WTC11 (cell line): Measurements from ENCODE around the gene EEF1A1. TPM values are rescaled to one million over a fixed set of nuclear protein-coding genes. Genes with fewer than 3 reads are reported as not detected.

Experiments
- CREM ChIP-seq: sonication (generic); formaldehyde crosslinking; IDR thresholded peaks from 2 replicates; pipeline ENCODE4 v1.8.1; 2022; ENCODE audit warnings: mild to moderate bottlenecking, missing genetic modification reagents, moderate library complexity
- GABPB1 ChIP-seq: sonication (generic); formaldehyde crosslinking; IDR thresholded peaks from 2 replicates; pipeline ENCODE4 v1.8.1; 2023; ENCODE audit warnings: mild to moderate bottlenecking, missing genetic modification reagents
- JAZF1 ChIP-seq: fragments of 250-450 bp; sonication (Bioruptor Pico); IDR thresholded peaks from 2 replicates; pipeline ENCODE4 v1.9.0; 2021; ENCODE audit warnings: moderate library complexity, mild to moderate bottlenecking, inconsistent platforms
- MXD4 ChIP-seq: fragments of 250-450 bp; sonication (Bioruptor Pico); IDR thresholded peaks from 2 replicates; pipeline ENCODE4 v1.8.0; 2021; ENCODE audit warnings: mild to moderate bottlenecking, moderate library complexity, borderline replicate concordance
- NR2C2 ChIP-seq: sonication (generic); formaldehyde crosslinking; IDR thresholded peaks from 2 replicates; pipeline ENCODE4 v1.8.0; 2022; ENCODE audit warnings: mild to moderate bottlenecking, missing genetic modification reagents
- SMAD3 ChIP-seq: sonication (generic); formaldehyde crosslinking; IDR thresholded peaks from 2 replicates; pipeline ENCODE4 v1.8.0; 2022; ENCODE audit warnings: missing genetic modification reagents, mild to moderate bottlenecking, borderline replicate concordance
- SMAD4 ChIP-seq: sonication (generic); formaldehyde crosslinking; IDR thresholded peaks from 2 replicates; pipeline ENCODE4 v1.8.0; 2022; ENCODE audit warnings: mild to moderate bottlenecking, missing genetic modification reagents
- TEAD1 ChIP-seq: sonication (generic); formaldehyde crosslinking; IDR thresholded peaks from 2 replicates; pipeline ENCODE4 v1.8.0; 2022; ENCODE audit warnings: mild to moderate bottlenecking, missing genetic modification reagents
- ZNF219 ChIP-seq: sonication (generic); formaldehyde crosslinking; IDR thresholded peaks from 2 replicates; pipeline ENCODE4 v1.8.0; 2023; ENCODE audit warnings: missing genetic modification reagents, mild to moderate bottlenecking, borderline replicate concordance
- total RNA-seq: library from RNA; stranded (reverse); gene quantifications from 3 replicates; pipeline ENCODE4 v1.2.3, GENCODE V29; 2021
- TF ChIP-seq, protein P1 (sequence below): fragments of 250-450 bp; sonication (Bioruptor Pico); IDR thresholded peaks from 2 replicates; pipeline ENCODE4 v1.9.0; 2021; ENCODE audit warnings: mild to moderate bottlenecking
- TF ChIP-seq, protein P2 (sequence below): sonication (generic); formaldehyde crosslinking; conservative IDR thresholded peaks from 2 replicates; pipeline ENCODE4 v1.8.1; 2022; ENCODE audit warnings: mild to moderate bottlenecking, missing genetic modification reagents
- TF ChIP-seq, protein P3 (sequence below): fragments of 250-450 bp; sonication (Bioruptor Pico); IDR thresholded peaks from 2 replicates; pipeline ENCODE4 v1.9.0; 2021; ENCODE audit warnings: moderate library complexity, mild to moderate bottlenecking, inconsistent platforms, borderline replicate concordance
- TF ChIP-seq, protein P4 (sequence below): sonication (generic); formaldehyde crosslinking; IDR thresholded peaks from 2 replicates; pipeline ENCODE4 v1.8.0; 2022; ENCODE audit warnings: mild to moderate bottlenecking, missing genetic modification reagents
- TF ChIP-seq, protein P5 (sequence below): sonication (generic); formaldehyde crosslinking; conservative IDR thresholded peaks from 2 replicates; pipeline ENCODE4 v1.8.1; 2023; ENCODE audit warnings: mild to moderate bottlenecking, low read depth, missing genetic modification reagents, moderate library complexity
- TF ChIP-seq, protein P6 (sequence below): sonication (generic); formaldehyde crosslinking; IDR thresholded peaks from 2 replicates; pipeline ENCODE4 v1.8.1; 2023; ENCODE audit warnings: mild to moderate bottlenecking, missing genetic modification reagents, borderline replicate concordance

The EEF1A1 gene
- total RNA-seq, 1 experiment from 2014 or later = 11,564 TPM

DNA sequence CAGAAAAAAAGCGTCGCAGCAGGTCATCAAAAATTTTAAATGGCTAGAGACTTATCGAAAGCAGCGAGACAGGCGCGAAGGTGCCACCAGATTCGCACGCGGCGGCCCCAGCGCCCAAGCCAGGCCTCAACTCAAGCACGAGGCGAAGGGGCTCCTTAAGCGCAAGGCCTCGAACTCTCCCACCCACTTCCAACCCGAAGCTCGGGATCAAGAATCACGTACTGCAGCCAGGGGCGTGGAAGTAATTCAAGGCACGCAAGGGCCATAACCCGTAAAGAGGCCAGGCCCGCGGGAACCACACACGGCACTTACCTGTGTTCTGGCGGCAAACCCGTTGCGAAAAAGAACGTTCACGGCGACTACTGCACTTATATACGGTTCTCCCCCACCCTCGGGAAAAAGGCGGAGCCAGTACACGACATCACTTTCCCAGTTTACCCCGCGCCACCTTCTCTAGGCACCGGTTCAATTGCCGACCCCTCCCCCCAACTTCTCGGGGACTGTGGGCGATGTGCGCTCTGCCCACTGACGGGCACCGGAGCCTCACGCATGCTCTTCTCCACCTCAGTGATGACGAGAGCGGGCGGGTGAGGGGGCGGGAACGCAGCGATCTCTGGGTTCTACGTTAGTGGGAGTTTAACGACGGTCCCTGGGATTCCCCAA lies at the start of gene EEF1A1 (continued):
- TF ChIP-seq, protein P1, sequence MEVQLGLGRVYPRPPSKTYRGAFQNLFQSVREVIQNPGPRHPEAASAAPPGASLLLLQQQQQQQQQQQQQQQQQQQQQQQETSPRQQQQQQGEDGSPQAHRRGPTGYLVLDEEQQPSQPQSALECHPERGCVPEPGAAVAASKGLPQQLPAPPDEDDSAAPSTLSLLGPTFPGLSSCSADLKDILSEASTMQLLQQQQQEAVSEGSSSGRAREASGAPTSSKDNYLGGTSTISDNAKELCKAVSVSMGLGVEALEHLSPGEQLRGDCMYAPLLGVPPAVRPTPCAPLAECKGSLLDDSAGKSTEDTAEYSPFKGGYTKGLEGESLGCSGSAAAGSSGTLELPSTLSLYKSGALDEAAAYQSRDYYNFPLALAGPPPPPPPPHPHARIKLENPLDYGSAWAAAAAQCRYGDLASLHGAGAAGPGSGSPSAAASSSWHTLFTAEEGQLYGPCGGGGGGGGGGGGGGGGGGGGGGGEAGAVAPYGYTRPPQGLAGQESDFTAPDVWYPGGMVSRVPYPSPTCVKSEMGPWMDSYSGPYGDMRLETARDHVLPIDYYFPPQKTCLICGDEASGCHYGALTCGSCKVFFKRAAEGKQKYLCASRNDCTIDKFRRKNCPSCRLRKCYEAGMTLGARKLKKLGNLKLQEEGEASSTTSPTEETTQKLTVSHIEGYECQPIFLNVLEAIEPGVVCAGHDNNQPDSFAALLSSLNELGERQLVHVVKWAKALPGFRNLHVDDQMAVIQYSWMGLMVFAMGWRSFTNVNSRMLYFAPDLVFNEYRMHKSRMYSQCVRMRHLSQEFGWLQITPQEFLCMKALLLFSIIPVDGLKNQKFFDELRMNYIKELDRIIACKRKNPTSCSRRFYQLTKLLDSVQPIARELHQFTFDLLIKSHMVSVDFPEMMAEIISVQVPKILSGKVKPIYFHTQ (CRISPR knock-in tag) = no peak; the same call in 1 of the 2 replicates
- TF ChIP-seq MXD4 (no peak), JAZF1 (CRISPR knock-in tag) (peak; percentile 64; the same call in 1 of the 2 replicates), TEAD1 (CRISPR knock-in tag) (peak; percentile 94), CREM (peak; percentile 84), GABPB1 (CRISPR knock-in tag) (peak; percentile 47), SMAD3 (CRISPR knock-in tag) (no peak; the same call in none of the 2 replicates), ZNF219 (peak; percentile 72; the same call in 1 of the 2 replicates), NR2C2 (CRISPR knock-in tag) (0 out of 2 replicates have a peak, but pooled peaks have one; percentile 11), SMAD4 (CRISPR knock-in tag) (0 out of 2 replicates have a peak, but pooled peaks have one; percentile 74)
- TF ChIP-seq, protein P2, sequence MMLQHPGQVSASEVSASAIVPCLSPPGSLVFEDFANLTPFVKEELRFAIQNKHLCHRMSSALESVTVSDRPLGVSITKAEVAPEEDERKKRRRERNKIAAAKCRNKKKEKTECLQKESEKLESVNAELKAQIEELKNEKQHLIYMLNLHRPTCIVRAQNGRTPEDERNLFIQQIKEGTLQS (CRISPR knock-in tag) = no peak; the same call in 1 of the 2 replicates
- TF ChIP-seq, protein P3, sequence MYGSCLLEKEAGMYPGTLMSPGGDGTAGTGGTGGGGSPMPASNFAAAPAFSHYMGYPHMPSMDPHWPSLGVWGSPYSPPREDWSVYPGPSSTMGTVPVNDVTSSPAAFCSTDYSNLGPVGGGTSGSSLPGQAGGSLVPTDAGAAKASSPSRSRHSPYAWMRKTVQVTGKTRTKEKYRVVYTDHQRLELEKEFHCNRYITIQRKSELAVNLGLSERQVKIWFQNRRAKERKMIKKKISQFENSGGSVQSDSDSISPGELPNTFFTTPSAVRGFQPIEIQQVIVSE = no peak
- TF ChIP-seq, protein P4, sequence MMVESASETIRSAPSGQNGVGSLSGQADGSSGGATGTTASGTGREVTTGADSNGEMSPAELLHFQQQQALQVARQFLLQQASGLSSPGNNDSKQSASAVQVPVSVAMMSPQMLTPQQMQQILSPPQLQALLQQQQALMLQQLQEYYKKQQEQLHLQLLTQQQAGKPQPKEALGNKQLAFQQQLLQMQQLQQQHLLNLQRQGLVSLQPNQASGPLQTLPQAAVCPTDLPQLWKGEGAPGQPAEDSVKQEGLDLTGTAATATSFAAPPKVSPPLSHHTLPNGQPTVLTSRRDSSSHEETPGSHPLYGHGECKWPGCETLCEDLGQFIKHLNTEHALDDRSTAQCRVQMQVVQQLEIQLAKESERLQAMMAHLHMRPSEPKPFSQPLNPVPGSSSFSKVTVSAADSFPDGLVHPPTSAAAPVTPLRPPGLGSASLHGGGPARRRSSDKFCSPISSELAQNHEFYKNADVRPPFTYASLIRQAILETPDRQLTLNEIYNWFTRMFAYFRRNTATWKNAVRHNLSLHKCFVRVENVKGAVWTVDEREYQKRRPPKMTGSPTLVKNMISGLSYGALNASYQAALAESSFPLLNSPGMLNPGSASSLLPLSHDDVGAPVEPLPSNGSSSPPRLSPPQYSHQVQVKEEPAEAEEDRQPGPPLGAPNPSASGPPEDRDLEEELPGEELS (CRISPR knock-in tag) = peak; percentile 85
- TF ChIP-seq, protein P5, sequence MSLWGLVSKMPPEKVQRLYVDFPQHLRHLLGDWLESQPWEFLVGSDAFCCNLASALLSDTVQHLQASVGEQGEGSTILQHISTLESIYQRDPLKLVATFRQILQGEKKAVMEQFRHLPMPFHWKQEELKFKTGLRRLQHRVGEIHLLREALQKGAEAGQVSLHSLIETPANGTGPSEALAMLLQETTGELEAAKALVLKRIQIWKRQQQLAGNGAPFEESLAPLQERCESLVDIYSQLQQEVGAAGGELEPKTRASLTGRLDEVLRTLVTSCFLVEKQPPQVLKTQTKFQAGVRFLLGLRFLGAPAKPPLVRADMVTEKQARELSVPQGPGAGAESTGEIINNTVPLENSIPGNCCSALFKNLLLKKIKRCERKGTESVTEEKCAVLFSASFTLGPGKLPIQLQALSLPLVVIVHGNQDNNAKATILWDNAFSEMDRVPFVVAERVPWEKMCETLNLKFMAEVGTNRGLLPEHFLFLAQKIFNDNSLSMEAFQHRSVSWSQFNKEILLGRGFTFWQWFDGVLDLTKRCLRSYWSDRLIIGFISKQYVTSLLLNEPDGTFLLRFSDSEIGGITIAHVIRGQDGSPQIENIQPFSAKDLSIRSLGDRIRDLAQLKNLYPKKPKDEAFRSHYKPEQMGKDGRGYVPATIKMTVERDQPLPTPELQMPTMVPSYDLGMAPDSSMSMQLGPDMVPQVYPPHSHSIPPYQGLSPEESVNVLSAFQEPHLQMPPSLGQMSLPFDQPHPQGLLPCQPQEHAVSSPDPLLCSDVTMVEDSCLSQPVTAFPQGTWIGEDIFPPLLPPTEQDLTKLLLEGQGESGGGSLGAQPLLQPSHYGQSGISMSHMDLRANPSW (CRISPR knock-in tag) = no peak
- TF ChIP-seq, protein P6, sequence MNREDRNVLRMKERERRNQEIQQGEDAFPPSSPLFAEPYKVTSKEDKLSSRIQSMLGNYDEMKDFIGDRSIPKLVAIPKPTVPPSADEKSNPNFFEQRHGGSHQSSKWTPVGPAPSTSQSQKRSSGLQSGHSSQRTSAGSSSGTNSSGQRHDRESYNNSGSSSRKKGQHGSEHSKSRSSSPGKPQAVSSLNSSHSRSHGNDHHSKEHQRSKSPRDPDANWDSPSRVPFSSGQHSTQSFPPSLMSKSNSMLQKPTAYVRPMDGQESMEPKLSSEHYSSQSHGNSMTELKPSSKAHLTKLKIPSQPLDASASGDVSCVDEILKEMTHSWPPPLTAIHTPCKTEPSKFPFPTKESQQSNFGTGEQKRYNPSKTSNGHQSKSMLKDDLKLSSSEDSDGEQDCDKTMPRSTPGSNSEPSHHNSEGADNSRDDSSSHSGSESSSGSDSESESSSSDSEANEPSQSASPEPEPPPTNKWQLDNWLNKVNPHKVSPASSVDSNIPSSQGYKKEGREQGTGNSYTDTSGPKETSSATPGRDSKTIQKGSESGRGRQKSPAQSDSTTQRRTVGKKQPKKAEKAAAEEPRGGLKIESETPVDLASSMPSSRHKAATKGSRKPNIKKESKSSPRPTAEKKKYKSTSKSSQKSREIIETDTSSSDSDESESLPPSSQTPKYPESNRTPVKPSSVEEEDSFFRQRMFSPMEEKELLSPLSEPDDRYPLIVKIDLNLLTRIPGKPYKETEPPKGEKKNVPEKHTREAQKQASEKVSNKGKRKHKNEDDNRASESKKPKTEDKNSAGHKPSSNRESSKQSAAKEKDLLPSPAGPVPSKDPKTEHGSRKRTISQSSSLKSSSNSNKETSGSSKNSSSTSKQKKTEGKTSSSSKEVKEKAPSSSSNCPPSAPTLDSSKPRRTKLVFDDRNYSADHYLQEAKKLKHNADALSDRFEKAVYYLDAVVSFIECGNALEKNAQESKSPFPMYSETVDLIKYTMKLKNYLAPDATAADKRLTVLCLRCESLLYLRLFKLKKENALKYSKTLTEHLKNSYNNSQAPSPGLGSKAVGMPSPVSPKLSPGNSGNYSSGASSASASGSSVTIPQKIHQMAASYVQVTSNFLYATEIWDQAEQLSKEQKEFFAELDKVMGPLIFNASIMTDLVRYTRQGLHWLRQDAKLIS = peak; percentile 95; the same call in 1 of the 2 replicates
